OCI-LY3 (cell line): ENCODE results near the gene ASS1.

Source experiments
- CTCF ChIP-seq: fragments of 200-600, 300-600 bp; sonication (generic); IDR thresholded peaks from 2 replicates; pipeline ENCODE4 v1.5.1; 2014; ENCODE audit warnings: antibody characterized with exemption, low read length, low read depth
- EZH2phosphoT487 ChIP-seq: fragments of 200-600 bp; shearing (Covaris generic); IDR thresholded peaks from 2 replicates; pipeline ENCODE4 v1.6.1; 2018; ENCODE audit warnings: antibody characterized with exemption, mixed run types, low read depth

GRCh38 chr9:130488621-130489330 lies 44.0 kb downstream of the ASS1 start:
- TF ChIP-seq EZH2phosphoT487 (no peak), CTCF (no peak)
